ENCODE results near the gene OR9G1. TPM values are rescaled to one million over a fixed set of nuclear protein-coding genes. Genes with fewer than 3 reads are reported as not detected.

The OR9G1 gene
- total RNA-seq, 1 donor from 2014 or later = not detected

DNA sequence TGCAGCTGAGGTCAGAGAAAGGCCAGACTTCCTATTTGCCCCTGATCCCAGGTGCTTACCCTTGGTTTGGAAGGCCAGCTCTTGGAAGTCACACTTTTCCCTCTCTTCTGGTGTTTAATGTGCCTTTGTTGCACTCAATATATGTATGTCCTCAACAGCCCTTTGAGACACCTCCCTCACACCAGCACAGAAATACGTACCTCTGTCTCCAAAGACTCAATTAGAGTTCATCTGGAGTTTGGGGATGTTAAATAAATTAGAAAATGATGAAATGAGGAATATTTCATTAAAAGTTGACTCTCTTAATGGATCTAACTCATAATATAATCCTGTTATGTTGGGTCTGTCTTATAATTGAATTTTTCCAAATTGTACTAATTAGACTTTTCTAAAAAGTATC is 49.7 kb downstream of the OR9G1 start, which contains the start of gene OR9G4:
TSS of gene OR9G4 (minus strand) at position 101 of the 400 bp plus-strand sequence. CDS start 4,931 bp downstream, outside the sequence.
- no peaks in the 10 kb centered on the region for H3K27me3 Mint-ChIP-seq (ENCODE audit: low read depth)
- TF ChIP-seq, protein P1, sequence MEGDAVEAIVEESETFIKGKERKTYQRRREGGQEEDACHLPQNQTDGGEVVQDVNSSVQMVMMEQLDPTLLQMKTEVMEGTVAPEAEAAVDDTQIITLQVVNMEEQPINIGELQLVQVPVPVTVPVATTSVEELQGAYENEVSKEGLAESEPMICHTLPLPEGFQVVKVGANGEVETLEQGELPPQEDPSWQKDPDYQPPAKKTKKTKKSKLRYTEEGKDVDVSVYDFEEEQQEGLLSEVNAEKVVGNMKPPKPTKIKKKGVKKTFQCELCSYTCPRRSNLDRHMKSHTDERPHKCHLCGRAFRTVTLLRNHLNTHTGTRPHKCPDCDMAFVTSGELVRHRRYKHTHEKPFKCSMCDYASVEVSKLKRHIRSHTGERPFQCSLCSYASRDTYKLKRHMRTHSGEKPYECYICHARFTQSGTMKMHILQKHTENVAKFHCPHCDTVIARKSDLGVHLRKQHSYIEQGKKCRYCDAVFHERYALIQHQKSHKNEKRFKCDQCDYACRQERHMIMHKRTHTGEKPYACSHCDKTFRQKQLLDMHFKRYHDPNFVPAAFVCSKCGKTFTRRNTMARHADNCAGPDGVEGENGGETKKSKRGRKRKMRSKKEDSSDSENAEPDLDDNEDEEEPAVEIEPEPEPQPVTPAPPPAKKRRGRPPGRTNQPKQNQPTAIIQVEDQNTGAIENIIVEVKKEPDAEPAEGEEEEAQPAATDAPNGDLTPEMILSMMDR (IDR thresholded peaks at IDR 0.05) = no peak
- no peak within 1 kb of the TSS for H3K27ac Mint-ChIP-seq (ENCODE audit: unreplicated experiment)
- H3K36me3 Mint-ChIP-seq (ENCODE audit: low read depth) = no peaks in the 10 kb centered on the region
- no peak within 1 kb of the TSS for H3K4me3 Mint-ChIP-seq (ENCODE audit: unreplicated experiment)
- H3K9me3 Mint-ChIP-seq (ENCODE audit: low read depth) = peaks cover 11% of the 10 kb centered on the region
- no peak for DNase-seq (ENCODE audit: low spot score)
- no peaks in the 10 kb centered on the region for H3K4me1 Mint-ChIP-seq (ENCODE audit: low read depth)

DNA sequence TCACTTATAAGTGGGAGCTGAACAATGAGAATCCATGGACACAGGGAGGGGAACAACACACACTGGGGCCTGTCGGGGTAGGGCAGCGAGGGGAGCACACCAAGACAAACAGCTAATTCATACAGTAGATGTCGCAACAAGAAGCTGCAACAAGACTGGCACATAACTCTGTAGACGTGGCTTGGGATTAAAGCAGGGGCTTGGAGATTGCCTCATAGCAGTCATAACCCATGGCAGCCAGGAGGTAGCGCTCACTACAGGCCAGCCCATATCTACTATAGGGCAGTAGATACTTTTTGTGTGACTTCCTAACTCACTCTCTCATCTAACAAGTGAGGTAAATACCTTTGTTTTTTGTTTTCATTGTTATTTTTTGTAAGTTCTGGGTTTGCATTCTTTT is 51.3 kb downstream of the OR9G1 start:
- Mint-ChIP-seq H3K27ac (ENCODE audit: unreplicated experiment) (no peak overlapping the region), H3K9me3 (ENCODE audit: low read depth) (peaks cover 11% of the 10 kb centered on the region), H3K27me3 (ENCODE audit: low read depth) (no peaks in the 10 kb centered on the region), H3K36me3 (ENCODE audit: low read depth) (no peaks in the 10 kb centered on the region), H3K4me1 (ENCODE audit: low read depth) (no peaks in the 10 kb centered on the region), H3K4me3 (ENCODE audit: unreplicated experiment) (no peak overlapping the region)
- TF ChIP-seq, protein P1 (IDR thresholded peaks at IDR 0.05) = no peak
- no peak for DNase-seq (ENCODE audit: low spot score)

DNA sequence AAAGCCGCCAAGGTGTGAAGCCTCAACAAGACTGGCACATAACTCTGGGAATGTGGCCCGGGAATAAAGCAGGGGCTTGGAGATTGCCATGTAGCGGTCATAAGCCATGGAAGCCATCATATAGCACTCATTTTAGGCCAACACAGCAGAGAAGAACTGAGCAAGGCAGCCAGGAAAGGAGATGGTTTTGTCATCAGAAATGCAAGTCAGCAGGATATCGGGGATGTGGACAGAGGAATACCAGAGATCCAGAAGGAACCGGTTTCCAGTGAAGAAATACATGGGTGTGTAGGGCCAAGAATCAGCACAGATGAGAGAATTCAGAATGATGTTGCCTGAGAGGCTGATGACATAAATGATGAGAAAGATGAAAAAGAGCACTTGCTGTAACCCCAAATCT is 52.6 kb downstream of the OR9G1 start:
- no peaks in the 10 kb centered on the region for H3K36me3 Mint-ChIP-seq (ENCODE audit: low read depth)
- H3K9me3 Mint-ChIP-seq (ENCODE audit: low read depth) = peaks cover 11% of the 10 kb centered on the region
- no peak for DNase-seq (ENCODE audit: low spot score)
- no peak overlapping the region for H3K27ac Mint-ChIP-seq (ENCODE audit: unreplicated experiment)
- H3K4me1 Mint-ChIP-seq (ENCODE audit: low read depth) = no peaks in the 10 kb centered on the region
- TF ChIP-seq, protein P1 (IDR thresholded peaks at IDR 0.05) = no peak
- H3K27me3 Mint-ChIP-seq (ENCODE audit: low read depth) = no peaks in the 10 kb centered on the region
- no peak overlapping the region for H3K4me3 Mint-ChIP-seq (ENCODE audit: unreplicated experiment)

Small RNAs within 50 kb of the gene (microRNA-seq; reads per million reads assigned to microRNA genes)
- not detected for gene MIR6128 (ENCODE audit: borderline number of aligned reads)

Other genes with a start within 250 kb of the OR9G1 start
- gene OR5M3, start 225.7 kb upstream of the OR9G1 start, total RNA-seq = not detected in 3 replicates
- not detected in 3 replicates for gene OR5M8, start 207.7 kb upstream of the OR9G1 start, total RNA-seq
- not detected in 3 replicates for gene OR5M11, start 155.8 kb upstream of the OR9G1 start, total RNA-seq
- gene OR5M10, start 121.4 kb upstream of the OR9G1 start, total RNA-seq = not detected in 3 replicates
- not detected in 3 replicates for gene OR5M1, start 84.2 kb upstream of the OR9G1 start, total RNA-seq
- gene OR5AP2, start 56.7 kb upstream of the OR9G1 start, total RNA-seq = not detected in 3 replicates
- gene OR5AR1, start 35.4 kb upstream of the OR9G1 start, total RNA-seq = not detected in 3 replicates
- gene OR9G4, start 49.6 kb downstream of the OR9G1 start, total RNA-seq = not detected in 3 replicates

All from chondrocyte (in vitro differentiated cells).